HG03280 (cell line): ENCODE results near the gene ANKRD39.
A peak's percentile ranks its signal among the peaks of the same experiment; 100 is the strongest.
"Not testable (repeated sequence)": the region's sequence is repeated elsewhere in the genome, so short reads cannot be mapped to it uniquely, and the experiment has no call there.

Source experiments
- ATAC-seq: cut with Tn5 transposase; IDR thresholded peaks from one replicate; pipeline ENCODE4 v1.9.1; 2021; ENCODE audit warnings: mild to moderate bottlenecking, moderate library complexity; ENCODE audit not compliant: unreplicated experiment

ANKRD39 gene

DNA sequence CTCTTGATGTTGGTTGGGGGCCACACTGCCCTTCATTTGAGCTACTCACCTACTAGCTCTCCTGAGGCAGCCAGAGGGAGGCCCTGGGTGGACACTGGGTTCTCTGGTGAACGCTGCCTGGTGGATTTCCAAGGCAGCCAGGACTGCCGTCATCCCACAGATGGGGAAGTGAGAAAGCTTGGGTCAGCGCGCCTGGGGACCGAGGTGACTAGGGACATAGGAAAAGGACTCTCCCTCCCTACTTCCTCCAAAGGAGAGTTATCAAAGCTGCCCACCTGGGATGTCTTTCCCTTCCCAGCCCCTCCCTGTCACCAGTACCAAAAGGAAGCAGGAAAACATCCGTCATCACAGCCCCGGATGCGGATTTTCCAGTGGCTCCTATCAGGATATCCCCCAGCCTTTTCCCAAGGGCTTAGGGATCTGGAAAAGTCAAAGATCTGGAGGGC is 15.9 kb upstream of the ANKRD39 start:
- ATAC-seq: no peak

- no peak for ATAC-seq
Measured at GRCh38 chr2:96872591-96873349, 15.0 kb upstream of the ANKRD39 start.

DNA sequence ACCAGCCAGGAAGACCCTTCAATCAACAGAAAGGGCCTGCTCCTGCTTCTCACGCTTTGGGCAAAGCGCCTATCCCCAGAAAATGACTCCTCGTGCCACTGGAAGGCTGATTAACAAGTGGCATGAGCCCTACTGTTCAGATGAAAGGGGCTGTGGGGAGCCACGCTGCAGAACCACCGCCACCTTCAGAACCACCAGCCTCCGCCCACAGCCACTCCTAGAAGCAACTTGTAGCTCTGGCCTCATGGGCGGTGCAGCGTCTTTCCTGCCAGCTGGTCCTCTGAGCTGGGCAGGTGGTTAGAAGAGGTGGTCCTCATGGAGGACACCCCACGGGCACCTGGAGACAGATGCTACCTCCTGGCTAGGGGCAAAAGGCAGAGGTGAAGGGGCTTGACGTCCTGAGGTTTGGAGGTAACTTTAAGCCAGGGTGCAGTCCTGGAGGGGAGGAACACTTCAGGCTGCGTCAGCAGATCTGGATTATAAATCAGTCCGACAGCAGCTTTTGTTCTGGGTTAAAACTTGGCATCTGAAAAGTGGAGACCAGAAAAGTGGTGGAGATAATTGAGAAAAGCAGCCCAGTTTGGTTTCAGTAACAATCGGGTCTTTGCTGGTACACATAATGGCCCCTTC is 12.9 kb upstream of the ANKRD39 start:
- no peak for ATAC-seq

DNA sequence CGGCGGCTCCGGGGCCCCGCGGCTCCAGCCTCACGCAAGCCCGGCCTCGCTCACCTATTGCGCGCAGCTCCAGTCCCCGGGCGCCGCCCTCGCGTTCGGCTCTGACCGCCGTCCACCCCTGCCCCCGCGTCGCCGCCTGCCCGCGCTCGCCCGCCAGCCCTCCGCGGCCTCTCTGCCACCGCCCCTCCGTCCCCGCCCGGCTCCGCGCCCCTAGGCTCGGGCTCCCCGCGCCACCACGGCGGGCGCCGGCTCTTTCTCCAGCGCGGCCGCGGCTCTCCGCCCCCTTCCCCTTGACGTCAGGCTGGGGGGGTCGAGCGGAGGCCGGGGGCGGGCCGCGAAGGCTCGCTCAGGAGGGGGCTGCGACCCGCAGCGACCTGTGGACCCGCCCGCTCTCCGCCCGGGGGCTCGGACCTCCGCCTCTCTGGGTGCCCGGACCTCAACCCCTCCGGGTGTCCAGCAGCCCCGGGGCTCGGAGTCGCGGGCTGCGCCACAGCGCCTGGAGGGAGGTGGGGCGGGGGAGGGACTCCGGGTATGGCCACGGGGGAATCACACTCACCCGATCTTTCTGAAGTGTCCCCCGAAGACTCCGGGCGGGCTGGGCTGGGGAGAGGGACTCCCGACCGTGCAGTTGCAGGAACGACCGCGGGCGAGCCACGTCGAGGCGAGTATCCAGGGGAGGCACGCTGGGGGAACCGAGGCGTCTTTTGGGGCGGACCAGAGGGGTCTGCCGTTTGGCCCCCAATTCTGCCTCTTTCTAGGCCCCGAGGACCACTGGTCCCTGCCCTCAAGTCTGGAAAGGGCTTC is 12.2 kb upstream of the ANKRD39 start, which contains the start of gene SEMA4C:
SEMA4C (minus strand) TSS at position 259 of the 804 bp plus-strand sequence. CDS start 2,194 bp downstream, outside the sequence.
- no peak for ATAC-seq

- ATAC-seq: peak; percentile 6
Measured at GRCh38 chr2:96869281-96869821, 11.5 kb upstream of the ANKRD39 start.

DNA sequence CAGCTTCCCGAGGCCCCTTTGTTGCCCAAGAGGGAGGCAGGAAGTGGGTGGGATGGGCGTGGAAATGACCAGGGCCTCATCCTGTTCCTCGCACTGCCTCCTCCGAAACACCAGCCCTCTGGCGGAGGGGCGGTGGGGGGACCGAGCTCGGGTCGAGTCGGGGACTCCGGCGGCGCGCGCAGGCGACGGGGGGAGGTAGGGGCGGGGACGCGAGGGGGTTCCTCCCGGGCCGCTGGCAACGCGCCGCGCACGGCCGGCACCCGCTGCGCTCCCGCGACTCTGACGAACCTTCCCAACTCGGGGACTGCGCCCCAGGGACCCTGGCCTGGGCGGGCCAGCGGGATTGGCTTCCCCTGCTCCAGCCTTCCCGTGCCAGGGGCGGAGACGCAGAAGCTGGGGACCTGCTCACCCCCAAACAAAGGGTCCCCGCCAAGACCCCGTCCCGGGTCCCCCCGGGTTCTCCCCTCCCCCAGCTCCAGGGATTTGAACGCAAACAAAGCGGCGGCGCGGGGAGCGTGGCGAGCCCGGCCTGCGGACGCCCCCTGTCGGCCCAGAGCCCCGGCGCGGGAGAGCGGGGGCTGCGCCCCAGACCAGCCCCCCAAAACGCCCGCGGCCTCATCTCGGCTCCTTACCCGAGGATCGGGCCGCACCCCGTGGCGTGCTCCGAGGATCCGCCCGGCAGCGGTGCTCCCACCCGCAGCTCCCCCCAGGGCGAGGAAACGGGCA is 10.9 kb upstream of the ANKRD39 start:
- ATAC-seq: peak; percentile 38

- peak; percentile 20 for ATAC-seq
Measured at GRCh38 chr2:96867756-96868554, 10.1 kb upstream of the ANKRD39 start.

- no peak for ATAC-seq
Measured at GRCh38 chr2:96866986-96867755, 9.4 kb upstream of the ANKRD39 start.

GRCh38 chr2:96866586-96866985 is 8.8 kb upstream of the ANKRD39 start:
- no peak for ATAC-seq

DNA sequence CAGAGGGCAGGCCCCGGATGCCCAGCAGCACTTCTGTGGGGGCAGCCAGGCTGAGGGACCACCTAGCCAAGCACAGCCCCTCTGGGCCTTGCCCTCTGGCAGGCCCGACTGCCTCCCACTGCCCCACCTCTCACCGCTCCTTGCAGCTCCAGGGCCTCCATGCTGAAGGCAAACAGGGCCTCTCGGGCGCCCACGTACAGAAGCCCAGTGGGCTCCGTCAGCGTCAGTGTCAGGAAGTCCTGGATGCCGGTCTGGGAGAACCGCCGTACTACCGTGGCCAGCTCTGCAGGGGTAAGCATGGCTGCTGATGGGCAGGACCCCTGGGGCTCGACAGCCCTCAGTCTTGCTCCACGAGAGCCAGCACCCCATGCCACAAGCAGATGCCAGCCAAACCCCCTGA is 8.3 kb upstream of the ANKRD39 start:
- ATAC-seq: no peak

GRCh38 chr2:96865654-96866053 is 7.8 kb upstream of the ANKRD39 start:
- ATAC-seq: no peak

DNA sequence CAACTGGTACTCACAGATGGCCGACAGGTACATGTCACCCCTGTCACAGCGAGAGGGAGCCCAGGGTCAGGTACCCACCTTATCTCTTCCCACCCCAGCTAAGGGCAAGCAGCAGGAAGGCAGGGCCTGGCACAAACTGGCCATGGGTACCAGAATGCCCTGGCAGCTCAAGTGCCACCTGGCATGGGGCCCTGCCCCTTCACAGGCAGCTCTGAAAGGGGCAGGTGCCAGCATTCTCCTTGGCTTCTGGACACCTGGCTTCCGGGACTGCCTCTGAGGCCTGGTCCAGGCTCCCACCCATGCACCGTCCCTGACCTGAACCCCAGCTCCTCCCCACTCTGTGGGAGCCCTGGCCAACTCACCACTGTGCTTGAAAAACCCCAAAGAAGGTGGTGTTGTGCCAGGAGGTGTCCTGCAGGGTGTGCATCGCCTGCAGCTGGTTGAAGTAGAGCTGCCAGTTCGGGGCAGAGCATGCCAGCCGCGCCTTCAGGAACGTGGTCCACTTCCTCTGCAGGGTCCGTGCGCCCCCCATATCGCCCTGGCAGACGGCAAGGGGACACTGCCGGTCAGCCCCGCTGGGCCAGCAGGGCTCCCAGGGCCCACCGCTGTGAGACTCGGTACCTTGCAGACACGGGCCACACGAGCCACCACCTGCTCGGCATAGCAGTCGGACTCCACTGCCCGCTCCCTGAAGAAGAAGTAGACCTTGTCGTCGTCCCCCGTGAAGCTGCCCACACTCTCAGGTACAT is 6.7 kb upstream of the ANKRD39 start:
- ATAC-seq: no peak

DNA sequence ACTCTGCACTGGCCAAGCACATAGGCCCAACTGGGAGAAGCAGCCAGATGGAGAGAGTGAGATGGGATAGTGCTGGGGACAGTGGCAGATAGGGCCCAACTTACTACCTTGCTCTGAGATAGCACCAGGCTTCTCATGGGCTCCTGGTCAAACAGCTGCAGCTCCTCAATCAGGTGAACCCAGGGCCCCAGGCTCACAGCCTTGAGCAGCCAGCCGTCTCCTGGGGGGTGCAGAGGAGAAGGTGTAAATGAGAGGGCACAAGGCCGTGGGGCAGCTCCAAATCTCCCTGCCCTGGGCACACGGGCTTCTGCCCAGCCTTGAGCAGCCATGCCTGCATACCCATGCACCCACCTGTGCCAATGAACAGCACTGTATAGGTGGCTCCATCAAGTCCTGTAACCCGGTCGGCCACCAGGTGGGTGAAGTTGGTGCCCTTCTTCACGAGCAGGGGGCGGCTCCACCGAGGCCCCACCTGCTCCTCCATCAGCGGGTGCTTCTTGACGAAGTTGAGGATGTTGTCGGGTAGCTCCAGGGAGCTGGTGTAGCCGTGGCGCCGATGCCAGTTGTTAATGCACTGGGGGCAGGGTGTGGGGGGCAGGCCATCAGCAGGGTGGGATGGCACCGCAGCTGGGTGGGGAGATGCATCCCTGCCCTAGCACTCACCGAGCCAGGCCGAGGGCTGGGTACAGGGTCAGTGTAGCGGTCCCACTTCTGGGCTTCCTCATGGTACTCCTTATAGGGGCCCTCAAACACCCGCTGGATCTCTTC is 5.9 kb upstream of the ANKRD39 start:
- ATAC-seq: no peak

- ATAC-seq: not testable (repeated sequence)
Measured at GRCh38 chr2:96863056-96863455, 5.2 kb upstream of the ANKRD39 start.

GRCh38 chr2:96861074-96861473 is 3.3 kb upstream of the ANKRD39 start:
- ATAC-seq: no peak

DNA sequence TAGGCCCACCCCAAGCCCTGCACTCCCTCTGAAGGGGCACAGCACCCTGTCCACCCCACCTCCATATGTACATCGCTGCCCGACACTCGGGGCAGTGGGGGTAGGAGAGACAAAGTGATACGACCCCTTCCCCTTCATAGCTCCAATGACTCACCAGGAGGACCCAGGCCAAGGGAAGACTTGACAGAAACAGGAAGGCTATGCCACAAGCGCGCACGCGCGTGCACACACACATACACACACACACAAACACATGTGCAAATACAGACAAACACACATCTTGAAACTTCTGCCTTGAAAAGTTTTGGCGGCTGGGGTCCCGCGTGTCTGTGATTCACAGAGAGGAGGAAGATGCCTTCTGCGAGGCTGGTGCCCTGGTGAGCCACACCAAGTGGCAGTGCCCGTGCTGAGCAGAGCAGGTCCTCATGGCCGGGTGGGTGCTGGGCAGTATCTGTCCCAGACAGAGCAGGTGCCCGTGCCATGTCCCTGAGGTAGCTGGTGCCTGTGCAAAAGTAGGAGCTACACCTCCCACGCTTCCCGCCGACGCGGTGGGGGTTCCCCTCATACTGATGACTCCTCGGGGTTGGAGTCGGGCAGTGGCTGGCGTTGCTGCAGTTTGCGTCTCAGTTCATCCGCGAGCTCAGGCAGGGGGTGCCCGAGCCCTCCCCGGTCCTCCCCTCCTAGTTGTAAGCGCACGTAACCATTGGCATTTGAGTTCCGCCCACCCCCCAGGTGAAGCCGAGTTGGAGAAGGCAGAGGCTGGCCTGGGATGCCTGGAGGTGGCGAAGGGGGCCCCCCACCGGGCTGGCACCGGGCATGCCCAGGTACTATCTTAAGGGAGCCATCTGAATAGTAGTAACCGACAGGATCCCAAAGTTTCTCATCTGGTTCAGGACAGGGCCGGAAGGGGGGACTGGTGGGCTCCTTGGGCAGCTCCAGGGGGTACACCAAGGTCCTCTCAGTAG is 2.5 kb upstream of the ANKRD39 start:
- ATAC-seq: no peak
